ENCODE results near the gene GPHB5. TPM values are rescaled to one million over a fixed set of nuclear protein-coding genes. Genes with fewer than 3 reads are reported as not detected.

The GPHB5 gene
- total RNA-seq, 1 experiment from 2014 or later = not detected

DNA sequence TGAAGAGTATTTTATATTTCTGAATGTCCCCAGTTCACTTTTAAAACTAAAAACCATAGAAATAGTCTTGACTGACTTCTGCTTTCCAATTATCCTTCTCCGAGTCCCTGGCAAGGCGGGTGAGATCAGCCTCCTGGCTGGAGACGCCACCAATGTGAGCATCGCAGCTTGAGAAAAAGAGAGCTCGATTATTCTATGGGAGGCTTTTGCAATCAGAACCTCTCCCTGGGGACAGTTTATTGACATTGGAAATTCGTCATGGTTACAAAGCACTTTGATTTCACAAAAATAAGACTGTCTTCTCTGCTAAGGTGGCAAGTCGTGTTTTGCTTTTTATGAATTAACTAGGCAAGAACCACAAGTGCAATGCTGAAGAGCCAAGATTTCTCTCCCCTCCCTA is 23.6 kb upstream of the GPHB5 start:
- DNase-seq = no peak
- no TSS peak for BruUV-seq (replicated peaks)
- H3K36me3 Mint-ChIP-seq (ENCODE audit: insufficient read depth, unreplicated experiment) = peaks cover 5% of the 10 kb centered on the region
- H3K9me3 Mint-ChIP-seq (ENCODE audit: low read depth, unreplicated experiment) = no peaks in the 10 kb centered on the region
- H3K27me3 Mint-ChIP-seq (ENCODE audit: unreplicated experiment) = peaks cover 35% of the 10 kb centered on the region
- no peaks in the 10 kb centered on the region for H3K4me1 Mint-ChIP-seq (ENCODE audit: low read depth, unreplicated experiment)
- CTCF ChIA-PET = no interaction called here
- TF ChIP-seq, protein P1, sequence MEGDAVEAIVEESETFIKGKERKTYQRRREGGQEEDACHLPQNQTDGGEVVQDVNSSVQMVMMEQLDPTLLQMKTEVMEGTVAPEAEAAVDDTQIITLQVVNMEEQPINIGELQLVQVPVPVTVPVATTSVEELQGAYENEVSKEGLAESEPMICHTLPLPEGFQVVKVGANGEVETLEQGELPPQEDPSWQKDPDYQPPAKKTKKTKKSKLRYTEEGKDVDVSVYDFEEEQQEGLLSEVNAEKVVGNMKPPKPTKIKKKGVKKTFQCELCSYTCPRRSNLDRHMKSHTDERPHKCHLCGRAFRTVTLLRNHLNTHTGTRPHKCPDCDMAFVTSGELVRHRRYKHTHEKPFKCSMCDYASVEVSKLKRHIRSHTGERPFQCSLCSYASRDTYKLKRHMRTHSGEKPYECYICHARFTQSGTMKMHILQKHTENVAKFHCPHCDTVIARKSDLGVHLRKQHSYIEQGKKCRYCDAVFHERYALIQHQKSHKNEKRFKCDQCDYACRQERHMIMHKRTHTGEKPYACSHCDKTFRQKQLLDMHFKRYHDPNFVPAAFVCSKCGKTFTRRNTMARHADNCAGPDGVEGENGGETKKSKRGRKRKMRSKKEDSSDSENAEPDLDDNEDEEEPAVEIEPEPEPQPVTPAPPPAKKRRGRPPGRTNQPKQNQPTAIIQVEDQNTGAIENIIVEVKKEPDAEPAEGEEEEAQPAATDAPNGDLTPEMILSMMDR (IDR thresholded peaks at IDR 0.05; ENCODE audit: unreplicated experiment) = no peak
- H3K27ac Mint-ChIP-seq (ENCODE audit: unreplicated experiment) = no peak overlapping the region
- intact Hi-C loops (cut with micrococcal nuclease; ENCODE audit: unreplicated experiment) = no loop called here
- no peak overlapping the region for H3K4me3 Mint-ChIP-seq (ENCODE audit: low read depth, unreplicated experiment)

DNA sequence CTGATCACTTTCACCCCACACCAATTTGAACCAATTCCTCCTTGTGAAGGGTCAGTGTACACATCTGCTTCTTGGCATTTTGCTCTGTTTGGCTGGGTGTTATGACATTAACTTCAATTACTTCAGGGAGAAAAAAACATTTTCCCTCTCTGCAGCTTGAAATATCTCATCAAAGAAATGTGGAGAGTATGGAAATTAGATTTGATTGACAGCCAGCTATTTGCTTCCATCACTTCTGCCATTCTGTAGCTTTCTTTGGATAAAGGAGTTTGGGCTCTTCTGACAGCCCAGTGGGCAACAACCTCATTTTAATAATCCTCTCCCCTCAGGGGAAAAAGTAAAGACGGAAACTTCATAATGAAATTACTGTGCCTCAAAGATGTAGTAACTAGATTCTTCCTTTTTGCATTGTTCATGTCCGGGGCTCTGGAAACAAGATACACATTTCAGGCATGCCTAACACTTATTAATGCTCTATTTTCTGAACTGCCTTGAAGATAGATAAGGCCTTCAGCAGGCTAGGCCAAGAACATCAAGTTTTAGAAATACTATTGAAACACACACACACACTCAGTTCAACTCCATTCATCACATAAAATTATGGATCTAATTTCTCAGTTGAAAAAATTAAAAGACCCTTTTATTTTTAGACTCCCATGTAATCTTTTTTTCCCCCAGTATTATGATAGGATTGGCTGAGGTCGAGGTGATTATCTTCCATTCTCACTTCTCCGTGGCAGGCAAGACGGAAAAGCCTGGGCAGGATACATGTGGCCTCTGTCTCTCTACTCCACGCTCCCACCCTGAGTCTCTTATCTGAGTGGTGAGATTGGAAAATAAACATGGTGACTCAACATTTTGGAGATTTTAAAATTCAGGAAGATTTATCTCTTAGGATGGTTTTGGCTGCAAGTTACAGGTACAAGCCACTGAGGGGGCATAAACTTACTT is 10.3 kb upstream of the GPHB5 start:
- Mint-ChIP-seq H3K4me3 (ENCODE audit: low read depth, unreplicated experiment) (no peak overlapping the region), H3K36me3 (ENCODE audit: insufficient read depth, unreplicated experiment) (no peaks in the 10 kb centered on the region), H3K27me3 (ENCODE audit: unreplicated experiment) (no peaks in the 10 kb centered on the region), H3K4me1 (ENCODE audit: low read depth, unreplicated experiment) (no peaks in the 10 kb centered on the region), H3K27ac (ENCODE audit: unreplicated experiment) (no peak overlapping the region), H3K9me3 (ENCODE audit: low read depth, unreplicated experiment) (no peaks in the 10 kb centered on the region)
- DNase-seq = no peak
- CTCF ChIA-PET = no interaction called here
- TF ChIP-seq, protein P1 (IDR thresholded peaks at IDR 0.05; ENCODE audit: unreplicated experiment) = no peak
- BruUV-seq (replicated peaks) = no TSS peak
- intact Hi-C loops (cut with micrococcal nuclease; ENCODE audit: unreplicated experiment) = no loop called here

DNA sequence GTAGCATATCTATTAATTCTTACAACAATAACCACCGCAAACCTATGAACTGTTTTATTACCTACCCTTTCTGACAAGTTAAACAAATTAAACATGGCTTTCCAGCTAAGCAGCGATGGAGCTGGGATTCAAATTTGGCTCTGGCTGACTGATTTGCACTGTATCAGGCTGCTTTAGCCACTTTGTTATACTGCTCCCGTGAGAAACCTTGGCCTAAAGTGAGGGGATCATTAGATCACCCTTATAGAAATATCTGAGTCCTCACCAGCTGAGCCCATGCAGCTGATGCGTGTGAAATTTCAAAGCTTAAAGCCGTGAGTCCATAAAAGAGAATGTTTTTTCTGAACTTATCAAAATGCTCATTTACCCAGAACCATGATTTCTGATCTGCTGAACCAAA is 8.1 kb upstream of the GPHB5 start:
- H3K4me3 Mint-ChIP-seq (ENCODE audit: low read depth, unreplicated experiment) = no peak overlapping the region
- BruUV-seq (replicated peaks) = no TSS peak
- CTCF ChIA-PET = no interaction called here
- no peaks in the 10 kb centered on the region for H3K9me3 Mint-ChIP-seq (ENCODE audit: low read depth, unreplicated experiment)
- intact Hi-C loops (cut with micrococcal nuclease; ENCODE audit: unreplicated experiment) = no loop called here
- no peaks in the 10 kb centered on the region for H3K4me1 Mint-ChIP-seq (ENCODE audit: low read depth, unreplicated experiment)
- H3K27me3 Mint-ChIP-seq (ENCODE audit: unreplicated experiment) = no peaks in the 10 kb centered on the region
- no peaks in the 10 kb centered on the region for H3K36me3 Mint-ChIP-seq (ENCODE audit: insufficient read depth, unreplicated experiment)
- H3K27ac Mint-ChIP-seq (ENCODE audit: unreplicated experiment) = no peak overlapping the region
- no peak for DNase-seq
- TF ChIP-seq, protein P1 (IDR thresholded peaks at IDR 0.05; ENCODE audit: unreplicated experiment) = no peak

DNA sequence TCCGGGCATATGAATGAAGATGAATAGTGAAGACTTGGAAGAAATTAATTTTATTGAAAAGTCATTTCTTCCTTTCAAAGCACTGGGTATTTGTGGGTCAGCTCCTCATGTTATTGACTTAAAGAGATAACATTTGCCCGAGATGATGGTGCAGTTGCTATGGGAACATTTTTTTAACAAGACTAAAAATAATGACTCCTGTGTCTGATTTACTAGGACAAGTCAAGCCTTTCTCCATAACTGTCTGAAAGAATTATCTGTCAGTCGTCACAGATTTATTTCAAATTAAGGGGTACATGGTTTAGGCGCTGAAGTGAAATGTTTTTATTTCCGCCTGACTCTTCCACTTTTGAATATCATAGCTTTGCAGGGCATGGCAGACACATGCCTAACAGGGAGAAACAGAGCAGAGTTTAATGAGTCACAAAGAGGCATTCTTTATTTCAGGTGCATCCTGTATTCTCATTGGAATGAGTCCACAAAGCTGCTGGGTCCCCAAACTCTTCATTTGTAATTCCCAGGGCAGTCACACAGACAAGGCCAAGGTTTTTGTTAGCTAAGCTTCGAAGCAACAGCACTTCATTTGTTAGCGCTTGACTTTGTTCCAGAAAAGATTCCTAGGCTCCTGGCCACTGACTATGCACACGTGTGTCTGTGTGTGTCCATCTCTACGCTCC is 4.3 kb upstream of the GPHB5 start:
- H3K27ac Mint-ChIP-seq (ENCODE audit: unreplicated experiment) = no peak overlapping the region
- no peaks in the 10 kb centered on the region for H3K9me3 Mint-ChIP-seq (ENCODE audit: low read depth, unreplicated experiment)
- intact Hi-C loops (cut with micrococcal nuclease; ENCODE audit: unreplicated experiment) = no loop called here
- peaks cover 24% of the 10 kb centered on the region for H3K27me3 Mint-ChIP-seq (ENCODE audit: unreplicated experiment)
- no TSS peak for BruUV-seq (replicated peaks)
- TF ChIP-seq, protein P1 (IDR thresholded peaks at IDR 0.05; ENCODE audit: unreplicated experiment) = no peak
- no peak for DNase-seq
- CTCF ChIA-PET = no interaction called here
- H3K4me3 Mint-ChIP-seq (ENCODE audit: low read depth, unreplicated experiment) = no peak overlapping the region
- no peaks in the 10 kb centered on the region for H3K4me1 Mint-ChIP-seq (ENCODE audit: low read depth, unreplicated experiment)
- no peaks in the 10 kb centered on the region for H3K36me3 Mint-ChIP-seq (ENCODE audit: insufficient read depth, unreplicated experiment)

Measured in Calu3 (cell line).